GM12873 (cell line): ENCODE measurements around the gene GJB6.

Source experiments
- CTCF ChIP-seq: IDR thresholded peaks from 2 replicates; pipeline ENCODE4 v1.5.1; 2012; ENCODE audit warnings: low read depth, mild to moderate bottlenecking, moderate library complexity, low read length, control low read depth; ENCODE audit not compliant: insufficient read depth; ENCODE audit errors: missing control alignments

The GJB6 gene

GRCh38 chr13:20263393-20264044, 31.4 kb upstream of the GJB6 start:
- no peak for TF ChIP-seq CTCF

DNA sequence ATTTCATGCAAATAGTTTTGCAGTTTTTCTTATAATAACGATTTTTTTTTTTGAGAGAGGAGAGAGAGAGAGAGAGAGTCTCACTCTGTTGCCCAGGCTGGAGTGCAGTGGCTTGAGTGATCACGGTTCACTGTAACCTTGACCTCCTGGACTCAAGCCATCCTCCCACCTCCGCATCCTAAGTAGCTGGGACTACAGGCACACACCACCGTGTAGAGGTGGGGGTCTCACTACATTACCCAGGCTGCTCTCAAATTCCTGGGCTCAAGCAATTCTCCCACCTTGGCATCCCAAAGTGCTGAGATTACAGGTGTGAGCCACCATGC, 26.8 kb upstream of the GJB6 start:
- TF ChIP-seq CTCF: no peak

DNA sequence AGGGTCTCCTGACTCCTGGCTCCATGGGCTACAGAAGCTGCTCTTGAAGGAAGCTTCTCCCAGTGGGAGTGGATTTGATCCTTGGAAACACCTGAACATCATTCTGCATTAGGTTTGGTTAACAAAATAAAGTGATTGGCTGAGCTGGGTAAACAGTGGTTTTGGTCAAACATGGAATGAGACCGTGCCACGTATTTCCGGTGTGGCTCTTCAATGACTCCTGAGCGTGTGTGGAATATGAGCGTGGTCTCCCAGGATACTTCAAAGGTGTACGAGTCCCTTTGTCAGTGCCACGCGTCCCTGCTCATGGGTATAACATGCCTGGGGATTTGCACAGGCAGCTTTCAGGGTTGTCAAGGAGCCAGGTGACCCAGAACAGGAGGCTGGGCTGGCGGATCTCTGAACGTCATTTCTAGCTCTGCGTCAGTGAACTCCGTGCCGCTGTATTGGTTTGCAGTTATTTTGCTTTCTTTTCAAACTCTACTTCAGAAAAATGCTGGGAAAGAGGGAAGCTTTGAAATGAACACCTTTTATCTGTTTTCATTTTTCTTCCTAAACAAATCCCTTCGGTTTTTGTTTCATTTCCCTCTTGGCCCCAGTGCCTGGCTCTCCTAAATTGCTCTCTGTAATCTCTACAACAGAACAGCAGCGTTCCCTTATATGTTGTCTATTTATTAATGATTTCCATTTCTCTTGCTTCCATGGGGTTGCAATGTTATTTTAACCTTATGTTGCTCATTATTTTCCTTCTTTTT, 26.3 kb upstream of the GJB6 start:
- no peak for TF ChIP-seq CTCF

DNA sequence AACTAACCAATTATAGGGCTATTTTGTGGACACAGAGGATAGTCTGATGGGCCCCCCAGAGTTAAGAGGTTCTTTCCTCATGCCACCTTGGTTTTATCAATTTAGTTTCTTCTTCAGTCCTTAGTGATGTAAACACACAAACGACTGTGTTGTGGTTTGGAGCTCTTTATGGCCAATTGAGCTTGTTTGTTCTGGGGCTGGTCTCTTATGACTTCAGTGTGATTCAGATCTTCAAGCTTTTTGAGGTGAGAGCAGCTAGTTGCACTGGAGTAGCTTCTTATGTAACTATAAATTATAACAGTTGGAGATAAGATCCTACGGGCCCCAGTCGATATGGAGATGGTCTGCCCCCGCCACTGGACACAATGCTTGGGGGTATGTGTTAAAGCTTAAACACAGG, 22.0 kb upstream of the GJB6 start:
- TF ChIP-seq CTCF: no peak

DNA sequence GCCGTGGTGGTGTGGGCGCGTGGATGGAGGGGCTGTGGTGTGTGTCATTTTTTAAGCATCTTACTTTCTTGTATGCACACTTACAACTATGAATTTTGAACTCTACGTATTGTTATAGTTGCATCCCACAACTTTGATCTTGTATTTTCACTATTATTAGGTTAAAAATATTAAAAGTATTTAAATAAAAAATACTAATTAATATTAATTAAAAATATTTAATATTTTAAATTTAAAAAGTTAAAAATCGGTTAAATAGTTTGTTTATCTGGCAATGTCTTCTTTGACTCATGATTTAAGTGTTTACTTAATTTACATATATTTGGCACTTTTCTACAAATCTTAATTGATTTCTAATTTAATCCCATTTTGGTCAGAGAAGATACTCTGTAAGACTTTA, 17.8 kb upstream of the GJB6 start:
- TF ChIP-seq CTCF: no peak

GRCh38 chr13:20247963-20248362, 15.8 kb upstream of the GJB6 start:
- no peak for TF ChIP-seq CTCF

DNA sequence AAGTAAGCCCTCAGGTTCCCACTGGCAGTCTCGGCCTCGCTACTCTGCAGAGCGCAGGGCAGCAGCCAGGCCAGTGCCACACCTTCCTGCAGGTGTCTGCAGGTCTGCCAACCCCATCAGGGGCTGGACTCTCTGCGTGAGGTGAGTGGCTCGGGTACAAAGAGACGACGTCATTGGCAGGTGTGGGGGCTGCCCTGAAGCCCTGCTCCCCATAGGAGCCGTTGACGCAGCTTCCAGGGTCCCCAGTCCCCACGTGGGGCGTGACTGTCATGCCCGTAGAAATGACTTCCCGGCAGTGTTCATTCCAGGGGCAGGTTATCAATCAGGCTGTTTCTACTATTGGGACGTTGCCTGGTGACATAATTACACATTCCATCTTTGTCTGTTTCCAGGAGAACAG, 15.3 kb upstream of the GJB6 start:
- TF ChIP-seq CTCF: no peak
